ENCODE data around the gene TFF2.

TFF2 gene

DNA sequence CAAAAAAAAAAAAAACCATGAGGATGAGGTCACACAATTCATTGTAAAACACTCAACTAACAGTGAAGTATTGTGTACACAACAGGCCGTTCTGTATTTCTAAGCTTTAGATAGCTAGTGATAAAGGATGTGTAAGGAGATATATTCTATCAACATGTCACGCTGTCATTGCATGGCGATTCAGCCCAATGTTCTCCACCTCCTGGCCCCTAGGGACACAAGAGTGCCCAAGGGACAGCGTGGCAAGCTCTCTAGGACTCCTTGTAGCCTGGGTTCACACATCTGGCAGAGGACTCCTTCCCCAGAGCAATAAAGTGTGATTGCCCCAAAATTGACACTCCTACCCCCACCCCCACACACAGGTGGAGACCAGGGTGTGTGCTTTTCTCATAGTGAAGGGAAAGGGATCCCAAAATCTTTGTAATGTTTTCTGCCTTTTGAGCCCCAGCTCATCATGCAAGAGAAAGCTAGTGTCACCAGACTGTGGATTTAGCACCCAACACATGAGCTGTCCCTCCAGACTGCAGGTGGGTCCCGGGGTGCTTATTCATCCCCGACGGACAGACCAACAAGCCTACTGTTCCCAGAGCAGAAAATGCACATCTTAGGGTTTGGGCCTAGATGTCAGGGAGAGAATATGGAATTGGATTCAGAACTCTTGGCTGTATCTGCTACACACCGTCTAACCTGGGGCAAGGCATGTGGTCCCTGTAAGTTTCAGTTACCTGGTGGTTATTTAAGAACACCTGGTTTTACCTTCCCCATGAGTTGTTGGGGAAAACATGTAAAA, 33.6 kb upstream of the TFF2 start:
- DNase-seq (ENCODE audit: low spot score): no peak

GRCh38 chr21:42383331-42383730, 32.5 kb upstream of the TFF2 start:
- DNase-seq (ENCODE audit: low spot score): no peak

- DNase-seq (ENCODE audit: low spot score): no peak
Observed at GRCh38 chr21:42382915-42383314, 32.1 kb upstream of the TFF2 start.

- peak; percentile 37 for DNase-seq (ENCODE audit: low spot score)
Observed at GRCh38 chr21:42381347-42381984, 30.7 kb upstream of the TFF2 start.

- DNase-seq (ENCODE audit: low spot score): no peak
Observed at GRCh38 chr21:42379426-42380215, 28.8 kb upstream of the TFF2 start.

GRCh38 chr21:42378418-42378817, 27.6 kb upstream of the TFF2 start:
- DNase-seq (ENCODE audit: low spot score): no peak

DNA sequence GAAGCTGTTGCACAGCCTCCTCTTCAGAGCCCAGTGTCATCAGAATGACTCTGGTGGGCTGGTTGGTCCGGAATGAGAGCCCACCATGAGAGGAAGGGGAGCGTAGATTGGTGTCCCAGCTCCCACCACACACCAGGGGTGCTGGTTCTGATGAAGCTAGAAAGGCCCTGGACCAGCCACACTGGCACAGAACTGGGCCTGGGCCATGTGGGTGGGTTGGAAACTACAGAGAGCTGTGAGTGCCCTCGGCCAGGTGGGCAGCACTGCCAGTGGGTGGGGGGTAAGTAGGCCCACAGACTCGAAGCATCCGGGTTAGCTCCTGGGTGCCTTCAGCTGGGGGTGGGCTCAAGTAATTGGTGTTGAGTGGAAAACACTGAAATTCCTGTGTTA, 27.2 kb upstream of the TFF2 start:
- DNase-seq (ENCODE audit: low spot score): no peak

- no peak for DNase-seq (ENCODE audit: low spot score)
Observed at GRCh38 chr21:42377211-42377950, 26.6 kb upstream of the TFF2 start.

DNA sequence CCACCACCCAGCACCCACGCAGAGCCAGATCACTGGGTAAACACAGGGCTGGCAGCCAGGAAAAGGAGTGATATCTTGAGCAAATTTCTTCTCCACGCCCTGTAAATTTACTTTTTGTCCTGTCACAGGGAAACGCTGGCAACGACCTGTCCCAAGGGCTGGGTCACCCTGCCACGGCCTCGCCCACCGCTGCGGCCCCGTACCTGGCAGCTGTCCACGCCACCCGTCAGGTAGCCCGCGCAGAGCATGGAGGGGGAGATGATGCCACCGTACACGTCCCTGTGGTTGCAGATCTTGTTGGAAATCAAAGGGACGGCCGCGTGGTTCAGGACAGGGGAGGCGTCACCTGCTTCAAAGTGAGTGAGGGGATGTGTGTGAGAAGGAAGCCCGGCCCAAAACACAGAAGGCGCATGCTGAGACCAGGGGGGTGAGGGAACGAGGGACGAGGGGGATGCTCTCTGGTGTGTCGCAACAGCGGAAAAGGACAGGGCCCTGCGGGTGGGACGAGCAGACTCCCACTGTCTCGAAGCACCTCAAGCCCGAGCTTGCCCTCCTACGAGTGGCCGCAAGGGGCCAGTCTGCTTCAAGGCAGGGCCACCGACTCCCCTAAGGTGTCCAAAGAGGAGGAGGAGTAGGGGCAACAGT, 25.7 kb upstream of the TFF2 start:
- no peak for DNase-seq (ENCODE audit: low spot score)

DNA sequence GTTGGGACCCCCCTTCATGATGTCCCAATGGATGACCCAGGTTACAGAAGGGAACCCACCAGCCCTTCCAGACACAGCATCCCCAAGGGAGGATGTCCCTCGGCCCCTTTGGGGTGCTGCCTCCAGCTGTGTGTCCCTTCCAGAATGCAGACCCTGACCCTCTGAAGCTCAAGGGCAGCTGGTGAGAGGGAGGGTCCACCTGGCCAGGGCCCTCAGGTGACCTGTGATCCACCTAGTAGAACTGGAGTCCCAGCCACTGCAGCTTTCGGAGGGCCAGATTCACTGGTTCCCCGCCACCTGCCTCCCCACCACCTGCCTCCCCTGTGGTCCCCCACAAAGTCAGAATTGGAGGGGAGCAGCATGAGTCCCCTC, 25.2 kb upstream of the TFF2 start:
- no peak for DNase-seq (ENCODE audit: low spot score)

GRCh38 chr21:42375506-42375905, 24.7 kb upstream of the TFF2 start:
- DNase-seq (ENCODE audit: low spot score): no peak

- no peak for DNase-seq (ENCODE audit: low spot score)
Observed at GRCh38 chr21:42374864-42375499, 24.2 kb upstream of the TFF2 start.

DNA sequence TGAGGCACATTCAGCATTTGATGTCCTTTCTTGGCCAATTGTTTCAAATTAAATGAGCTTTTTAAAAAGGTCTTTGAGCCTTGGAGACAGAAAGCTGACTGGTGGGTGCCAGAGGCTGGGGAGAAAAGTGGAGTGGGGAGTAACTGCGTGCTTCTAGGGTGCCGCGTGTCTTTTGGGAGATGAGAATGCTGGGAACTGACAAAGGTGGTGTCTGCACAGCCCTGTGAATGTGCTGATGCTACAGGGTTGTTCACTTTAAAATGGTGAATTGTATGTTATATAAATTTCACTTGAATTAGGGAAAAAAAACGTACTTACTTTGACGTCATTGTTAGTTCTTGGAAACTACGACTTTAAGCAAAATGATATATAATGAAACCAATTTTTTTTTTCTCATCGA, 23.7 kb upstream of the TFF2 start:
- no peak for DNase-seq (ENCODE audit: low spot score)

DNA sequence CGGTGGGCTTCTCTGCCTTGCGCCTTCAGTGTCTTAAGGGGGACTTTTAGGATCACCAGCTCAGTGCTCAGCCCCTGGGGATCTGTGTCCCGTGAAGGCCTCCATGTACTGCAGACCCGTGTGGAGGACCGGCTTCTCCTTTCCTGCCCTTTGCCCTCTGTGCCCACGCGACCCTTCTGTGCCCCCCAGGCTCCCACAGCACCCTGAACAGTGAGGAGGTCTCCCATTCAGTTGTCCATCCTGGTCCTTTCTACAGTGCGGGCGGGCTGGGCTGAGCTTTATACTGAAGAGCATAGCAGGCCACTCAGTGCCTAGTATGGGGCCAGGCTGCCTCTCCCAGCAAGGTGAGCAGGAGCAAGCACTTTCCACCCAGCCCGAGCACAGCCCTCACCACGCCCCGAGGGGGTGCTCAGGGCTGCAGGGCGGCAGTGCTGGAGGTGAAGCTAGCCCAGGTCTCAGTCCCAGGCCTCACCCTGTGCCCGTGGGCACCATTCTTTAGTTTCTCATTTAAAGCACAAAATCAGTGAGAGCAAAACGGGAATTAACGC, 23.2 kb upstream of the TFF2 start:
- no peak for DNase-seq (ENCODE audit: low spot score)

GRCh38 chr21:42373196-42373907, 22.6 kb upstream of the TFF2 start:
- DNase-seq (ENCODE audit: low spot score): no peak

DNA sequence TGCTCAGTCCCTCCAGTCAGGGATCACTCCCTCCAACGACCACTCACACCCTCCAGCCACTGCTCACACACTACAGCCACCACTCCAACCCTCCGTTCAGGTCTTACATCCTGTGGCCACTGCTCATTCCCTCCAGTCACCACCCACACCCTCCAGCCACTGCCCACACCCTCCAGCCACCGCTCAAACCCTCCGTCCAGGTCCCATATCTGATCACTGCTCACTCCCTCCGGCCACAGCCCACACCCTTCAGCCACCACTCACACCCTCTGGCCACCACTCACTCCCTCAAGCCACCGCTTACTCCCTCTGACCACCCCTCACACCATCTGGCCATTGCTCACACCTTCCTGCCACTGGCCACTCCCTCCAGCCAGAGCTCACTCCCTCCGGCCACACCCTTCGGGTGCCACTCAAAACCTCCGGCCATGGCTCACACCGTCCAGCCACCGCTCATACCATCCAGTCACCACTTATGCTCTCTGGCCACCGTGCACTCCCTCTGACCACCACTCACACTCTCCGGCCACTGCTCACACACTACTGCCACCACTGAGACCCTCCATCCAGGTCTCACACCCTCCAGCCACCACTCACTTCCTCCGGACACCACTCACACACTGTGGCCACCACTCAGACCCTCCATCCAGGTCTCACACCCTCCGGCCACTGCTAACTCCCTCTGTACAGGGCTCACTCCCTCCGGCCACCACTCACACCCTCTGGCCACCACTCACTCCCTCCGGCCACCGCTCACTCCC, 20.3 kb upstream of the TFF2 start:
- DNase-seq (ENCODE audit: low spot score): no peak

DNA sequence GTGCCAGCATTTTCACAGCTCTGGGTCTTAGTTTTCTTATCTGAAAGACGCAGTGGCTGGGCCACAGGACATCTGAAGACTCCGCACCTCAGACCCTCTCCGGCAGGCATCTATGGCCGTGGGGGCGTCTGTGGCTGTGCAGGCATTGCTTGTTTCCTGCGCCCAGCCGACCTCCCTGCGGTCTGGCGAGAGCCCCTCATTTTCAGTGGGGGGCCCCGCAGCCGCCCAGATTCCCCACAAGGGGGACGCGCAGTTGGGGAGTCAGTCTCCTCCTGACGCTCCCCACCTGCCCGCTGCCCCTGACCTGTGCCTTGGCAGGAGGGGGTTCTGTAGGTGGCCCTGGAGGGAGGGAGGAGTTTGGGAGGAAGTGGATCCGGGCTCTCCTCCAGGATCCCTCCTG, 19.0 kb upstream of the TFF2 start:
- DNase-seq (ENCODE audit: low spot score): no peak

DNA sequence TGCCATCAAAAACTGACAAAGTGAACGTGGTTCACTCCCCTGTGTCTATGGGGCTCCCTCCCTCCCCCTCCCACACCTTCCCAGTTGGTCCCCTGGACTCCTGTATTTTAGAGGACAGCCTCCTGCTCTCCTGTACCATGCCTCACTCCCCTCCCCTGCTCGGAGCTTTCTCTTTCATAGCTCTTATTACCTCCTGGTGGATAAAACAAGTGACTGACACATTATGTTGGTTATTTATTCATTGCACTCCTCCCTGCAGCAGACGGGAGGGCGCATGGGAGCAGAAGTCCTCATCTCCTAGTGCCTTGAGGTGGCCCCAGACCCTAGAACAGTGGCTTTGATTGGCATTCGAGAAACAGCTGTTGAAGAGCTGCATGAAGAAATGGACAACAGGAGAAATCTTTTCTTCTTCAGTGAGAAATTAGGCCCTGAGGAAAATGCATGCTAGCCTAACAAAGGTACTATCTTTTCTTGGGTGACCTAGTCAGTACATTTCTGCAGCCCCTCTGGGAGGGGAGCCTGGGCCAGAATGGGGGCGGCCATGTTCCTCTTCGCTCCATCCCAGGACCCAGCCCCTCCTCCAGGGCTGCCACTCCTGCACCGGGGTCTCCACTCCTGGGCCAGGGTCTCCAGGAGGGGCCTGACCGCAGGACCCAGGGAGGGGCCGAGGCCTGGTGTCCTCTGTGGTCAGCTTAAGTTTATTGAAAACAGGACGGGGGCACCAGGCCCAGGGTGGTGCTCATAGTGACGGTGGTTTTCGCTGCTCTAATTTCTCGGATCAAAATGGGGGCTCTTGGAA, 16.8 kb upstream of the TFF2 start:
- no peak for DNase-seq (ENCODE audit: low spot score)

Measured in GM03348 (cell line).